Liver (tissue), 9 donors: Measurements from ENCODE around the gene MXD3. TPM values are rescaled to one million over a fixed set of nuclear protein-coding genes. Genes with fewer than 3 reads are reported as not detected.

Experiments
- DNase-seq: peaks from one replicate; pipeline ENCODE4 v3.0.0-alpha.2; 2017; ENCODE audit warnings: low spot score
- H3K27ac ChIP-seq, 2 donors: one replicate each; pipeline ENCODE4 v1.7.0; 2013; ENCODE audit warnings: inconsistent platforms in 2 of 2, low read length in 2 of 2, control low read depth in 1 of 2, low read depth in 1 of 2, mild to moderate bottlenecking in 1 of 2
- H3K27me3 ChIP-seq, 4 donors: one replicate each; pipeline versions ENCODE4 v1.6.1 to v1.7.0; 2013; ENCODE audit warnings: low read length in 3 of 4, inconsistent platforms in 1 of 4, mild to moderate bottlenecking in 1 of 4, moderate library complexity in 1 of 4; ENCODE audit not compliant: control insufficient read depth in 4 of 4, insufficient read depth in 4 of 4
- H3K36me3 ChIP-seq, 4 donors: one replicate each; pipeline versions ENCODE4 v1.6.1 to v1.7.0; 2013; ENCODE audit warnings: low read length in 3 of 4, mild to moderate bottlenecking in 3 of 4, low read depth in 1 of 4, moderate library complexity in 1 of 4; ENCODE audit not compliant: control insufficient read depth in 4 of 4, insufficient read depth in 3 of 4
- H3K4me1 ChIP-seq, 4 donors: one replicate each; pipeline versions ENCODE4 v1.6.1 to v1.7.0; 2013; ENCODE audit warnings: low read length in 3 of 4, mild to moderate bottlenecking in 3 of 4, moderate library complexity in 1 of 4; ENCODE audit not compliant: control insufficient read depth in 4 of 4, insufficient read depth in 4 of 4
- H3K4me3 ChIP-seq, 3 donors: one replicate each; pipeline versions ENCODE4 v1.6.1 to v1.7.0; 2013; ENCODE audit warnings: low read length in 3 of 3, control low read depth in 1 of 3, low read depth in 1 of 3, mild to moderate bottlenecking in 1 of 3
- H3K9ac ChIP-seq, 2 donors: one replicate each; pipeline ENCODE4 v1.7.0; 2013; ENCODE audit warnings: low read length in 2 of 2, mild to moderate bottlenecking in 2 of 2, moderate library complexity in 2 of 2, control low read depth in 1 of 2, low read depth in 1 of 2
- H3K9me3 ChIP-seq, 4 donors: one replicate each; pipeline versions ENCODE4 v1.6.1 to v1.7.0; 2013; ENCODE audit warnings: low read length in 3 of 4; ENCODE audit not compliant: control insufficient read depth in 4 of 4
- ATF3 ChIP-seq: IDR thresholded peaks from 2 replicates; pipeline ENCODE4 v1.6.1; 2016; ENCODE audit warnings: antibody characterized with exemption
- EGR1 ChIP-seq, 2 donors: IDR thresholded peaks; 2 replicates each; pipeline ENCODE4 v1.6.1; 2016 to 2018; ENCODE audit warnings: antibody characterized with exemption in 2 of 2, low read depth in 2 of 2
- FOXA1 ChIP-seq: IDR thresholded peaks from 2 replicates; pipeline ENCODE4 v1.6.1; 2016; ENCODE audit warnings: antibody characterized with exemption
- FOXA2 ChIP-seq: IDR thresholded peaks from 2 replicates; pipeline ENCODE4 v1.6.1; 2016; ENCODE audit warnings: antibody characterized with exemption
- GABPA ChIP-seq, 2 donors: IDR thresholded peaks in 1 of 2; conservative IDR thresholded peaks in 1 of 2; 2 replicates each; pipeline ENCODE4 v1.6.1; 2016; ENCODE audit warnings: antibody characterized with exemption in 2 of 2, mild to moderate bottlenecking in 1 of 2, moderate library complexity in 1 of 2
- HNF4A ChIP-seq, 2 donors: conservative IDR thresholded peaks; 2 replicates each; pipeline ENCODE4 v1.6.1; 2016; ENCODE audit warnings: antibody characterized with exemption in 2 of 2, mild to moderate bottlenecking in 2 of 2
- HNF4G ChIP-seq: IDR thresholded peaks from 2 replicates; pipeline ENCODE4 v1.6.1; 2016; ENCODE audit warnings: antibody characterized with exemption
- JUND ChIP-seq, 2 donors: IDR thresholded peaks; 2 replicates each; pipeline ENCODE4 v1.6.1; 2016; ENCODE audit warnings: antibody characterized with exemption in 2 of 2
- NR2F2 ChIP-seq: IDR thresholded peaks from 2 replicates; pipeline ENCODE4 v1.6.1; 2016; ENCODE audit warnings: antibody characterized with exemption
- RAD21 ChIP-seq, 2 donors: IDR thresholded peaks; 2 replicates each; pipeline ENCODE4 v1.6.1; 2016; ENCODE audit warnings: antibody characterized with exemption in 2 of 2, mild to moderate bottlenecking in 2 of 2
- REST ChIP-seq: IDR thresholded peaks from 2 replicates; pipeline ENCODE4 v1.6.1; 2016; ENCODE audit warnings: antibody characterized with exemption, mild to moderate bottlenecking
- RXRA ChIP-seq, 2 donors: IDR thresholded peaks; 2 replicates each; pipeline ENCODE4 v1.6.1; 2017 to 2018; ENCODE audit warnings: antibody characterized with exemption in 2 of 2, mild to moderate bottlenecking in 1 of 2
- SP1 ChIP-seq: IDR thresholded peaks from 2 replicates; pipeline ENCODE4 v1.6.1; 2018; ENCODE audit warnings: antibody characterized with exemption, mild to moderate bottlenecking
- TAF1 ChIP-seq: conservative IDR thresholded peaks from 2 replicates; pipeline ENCODE4 v1.6.1; 2016; ENCODE audit warnings: antibody characterized with exemption, mild to moderate bottlenecking
- YY1 ChIP-seq: IDR thresholded peaks from 2 replicates; pipeline ENCODE4 v1.6.1; 2016; ENCODE audit warnings: antibody characterized with exemption, mild to moderate bottlenecking
- ZBTB33 ChIP-seq: IDR thresholded peaks from 2 replicates; pipeline ENCODE4 v1.6.1; 2016; ENCODE audit warnings: antibody characterized with exemption
- WGBS: extraction: QIAGEN DNeasy Blood & Tissue Kit; methylation state at CpG from one replicate; pipeline ENCODE4 v1.1.7; 2013; 5-methylcytosine and 5-hydroxymethylcytosine counted together
- polyA plus RNA-seq, 2 donors: library from polyadenylated mRNA; stranded (reverse) in 1 of 2; unstranded in 1 of 2; fragments of 200-250 nt in 1 of 2; fragments of >200 nt in 1 of 2; fragmentation: Nextera tagmentation in 1 of 2; extraction: Ambion mirVana in 1 of 2; gene quantifications; one replicate each; pipeline versions ENCODE4 v1.2.1 to v1.2.3, GENCODE V29; 2013 to 2015
- total RNA-seq, 2 donors: library from RNA; depleted of rRNA; stranded (reverse); fragments of >200 nt; gene quantifications; one replicate each; pipeline ENCODE4 v1.2.3, GENCODE V29; 2014
- donor health status: healthy.
- donor health status: healthy.
- donor health status: healthy.
- donor health status: healthy.
- donor health status: healthy.

Gene MXD3
- total and polyA plus RNA-seq, 4 donors, result 1.9 to 36.8 (median 7.0) TPM

- peaks cover 8 to 30% (median 12%) of the 10 kb centered on the region in 4 donors for H3K36me3 ChIP-seq
- H3K4me1 ChIP-seq, result peaks cover 3 to 9% (median 7%) of the 10 kb centered on the region in 4 donors
- no peak for TF ChIP-seq NR2F2
- no peak for TF ChIP-seq HNF4A (conservative IDR thresholded peaks at IDR 0.05)
- no peak for TF ChIP-seq GABPA (IDR thresholded peaks at IDR 0.05 in 1 of 2, conservative IDR thresholded peaks at IDR 0.05 in 1 of 2)
- no peak for TF ChIP-seq RXRA (IDR thresholded peaks at IDR 0.05)
- no peak for TF ChIP-seq JUND (IDR thresholded peaks at IDR 0.05)
- TF ChIP-seq SP1, result no peak
- TF ChIP-seq ATF3, result no peak
- TF ChIP-seq FOXA2, result no peak
- no peak for TF ChIP-seq EGR1 (IDR thresholded peaks at IDR 0.05; ENCODE audit: low read depth in 2 of 2)
- no peak for TF ChIP-seq RAD21 (IDR thresholded peaks at IDR 0.05)
- TF ChIP-seq REST, result no peak
- no peak for TF ChIP-seq HNF4G
- TF ChIP-seq TAF1, result no peak
- no peak for TF ChIP-seq FOXA1
- no peaks in the 10 kb centered on the region for H3K27me3 ChIP-seq
- H3K9me3 ChIP-seq, result no peaks in the 10 kb centered on the region
- DNase-seq, result no peak
- no peak overlapping the region for H3K4me3 ChIP-seq
- no peak overlapping the region for H3K9ac ChIP-seq
- 86% methylated on average over 28 of the region's 28 CpGs for WGBS
- no peak overlapping the region for H3K27ac ChIP-seq
These were observed 16.1 kb upstream of the MXD3 start for GRCh38 chr5:177327539-177328522.

- Histone ChIP-seq H3K4me3 (no peak overlapping the region), H3K9ac (no peak overlapping the region), H3K27me3 (no peaks in the 10 kb centered on the region), H3K4me1 (peaks cover 3 to 9% (median 7%) of the 10 kb centered on the region in 4 donors), H3K36me3 (peaks cover 0 to 12% (median 8%) of the 10 kb centered on the region in 4 donors), H3K9me3 (no peaks in the 10 kb centered on the region), H3K27ac (no peak overlapping the region)
- no peak for DNase-seq
- peak; percentile 42 for TF ChIP-seq YY1
- TF ChIP-seq HNF4G, result peak; percentile 28
- peak in 1 of 2 donors; percentile 36 for TF ChIP-seq JUND (IDR thresholded peaks at IDR 0.05)
- TF ChIP-seq ATF3, result no peak
- no peak for TF ChIP-seq ZBTB33
- peak in 1 of 2 donors; percentile 27 for TF ChIP-seq RXRA (IDR thresholded peaks at IDR 0.05)
- TF ChIP-seq RAD21 (IDR thresholded peaks at IDR 0.05), result no peak
- peak; percentile 54 to 67 for TF ChIP-seq HNF4A (conservative IDR thresholded peaks at IDR 0.05)
- TF ChIP-seq SP1, result peak; percentile 31
- TF ChIP-seq REST, result no peak
- WGBS, result 62% methylated on average over 1 of the region's 1 CpG
These were observed 14.2 kb upstream of the MXD3 start for GRCh38 chr5:177325868-177326381.
